Activated CD4-positive, alpha-beta T cell treated with anti-CD3 and anti-CD28 coated beads, Interleukin-10, Interleukin-2, amounts not matched to agents 100 ng/mL and 50 ng/mL, durations not matched to agents 16 hours and 8 hours (primary cell): ENCODE results near the gene KCTD5.
"Not testable (repeated sequence)": the region's sequence is repeated elsewhere in the genome, so short reads cannot be mapped to it uniquely, and the experiment has no call there.

Experiments used
- DNase-seq: peaks from one replicate; pipeline ENCODE4 v3.0.0-alpha.2; 2020

Gene KCTD5

DNA sequence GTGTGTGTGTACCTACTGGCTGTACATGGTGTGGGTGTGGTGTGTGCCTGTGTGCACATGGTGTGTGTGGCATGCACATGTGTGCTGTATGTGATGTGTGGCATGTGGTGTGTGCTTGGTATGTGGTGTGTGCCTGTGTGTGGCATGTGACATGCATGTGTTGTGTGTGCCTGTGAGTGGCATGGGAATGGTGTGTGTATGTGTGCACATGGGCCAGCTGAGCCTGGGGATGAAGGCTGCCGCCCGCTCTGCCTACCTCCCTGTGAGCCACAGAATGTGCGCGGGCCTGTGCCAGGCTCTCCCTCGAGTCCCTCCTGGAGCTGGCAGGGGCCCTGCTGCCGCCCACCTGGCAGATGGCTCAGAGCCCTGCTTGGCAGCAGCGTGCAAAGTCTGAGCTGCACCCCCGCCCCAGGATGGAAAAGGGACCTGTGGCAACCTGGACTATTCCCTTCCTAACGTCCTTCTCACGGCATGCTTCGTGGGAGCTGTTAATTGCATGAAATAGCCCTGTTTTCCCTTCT lies 28.4 kb downstream of the KCTD5 start:
- DNase-seq: no peak

DNA sequence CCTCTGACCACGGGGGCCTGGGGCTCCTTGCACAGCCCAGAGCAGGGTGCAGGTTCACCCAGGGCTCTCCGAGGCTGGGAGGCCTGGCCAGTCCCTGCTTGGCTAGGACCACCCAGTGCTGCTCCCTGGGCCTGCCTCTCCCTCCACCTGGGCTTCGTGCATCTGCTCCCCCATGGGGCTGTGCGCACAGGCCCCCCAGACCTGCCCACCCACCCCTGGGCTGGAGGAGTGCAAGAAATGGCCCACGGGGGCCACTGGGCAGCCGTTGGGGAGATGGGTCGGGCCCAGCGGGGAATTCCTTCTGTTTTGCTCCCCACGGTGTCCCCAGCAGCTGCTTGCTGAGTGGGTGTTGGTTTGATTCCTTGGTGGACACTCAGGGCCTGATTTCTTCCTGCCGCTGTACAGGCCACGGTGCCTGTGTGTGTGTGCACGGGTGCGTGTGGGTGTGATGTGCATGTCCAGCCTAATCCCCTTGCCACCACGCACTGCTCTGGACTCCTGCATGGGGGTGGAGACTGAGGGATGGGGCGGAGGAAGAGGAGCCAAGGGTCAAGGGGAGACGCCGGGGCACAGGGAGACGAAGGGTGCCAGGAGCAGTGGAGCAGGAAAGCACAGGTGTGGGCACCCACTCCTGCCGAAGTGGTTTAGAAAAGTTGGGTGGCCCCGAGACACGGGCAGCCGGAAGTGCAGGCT lies 29.2 kb downstream of the KCTD5 start:
- no peak for DNase-seq

DNA sequence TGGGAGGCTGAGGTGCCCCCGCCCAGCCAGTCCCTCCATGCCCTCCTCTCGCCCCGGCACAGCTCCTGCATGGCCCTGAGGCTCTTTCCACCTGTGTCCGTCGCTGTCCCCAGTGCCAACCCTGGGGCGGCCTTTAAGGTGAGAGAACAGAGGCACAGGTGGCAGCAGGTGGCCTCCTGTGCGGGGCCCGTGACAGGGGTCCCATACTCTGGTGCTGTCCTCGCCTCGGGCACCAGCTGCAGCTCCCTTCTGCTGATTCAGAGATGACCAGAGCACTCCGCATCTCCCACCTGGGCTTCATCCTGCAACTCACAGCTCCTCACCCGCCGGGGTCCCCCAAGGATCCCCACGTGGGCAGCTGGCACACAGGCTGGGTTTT lies 29.7 kb downstream of the KCTD5 start:
- DNase-seq: no peak

DNA sequence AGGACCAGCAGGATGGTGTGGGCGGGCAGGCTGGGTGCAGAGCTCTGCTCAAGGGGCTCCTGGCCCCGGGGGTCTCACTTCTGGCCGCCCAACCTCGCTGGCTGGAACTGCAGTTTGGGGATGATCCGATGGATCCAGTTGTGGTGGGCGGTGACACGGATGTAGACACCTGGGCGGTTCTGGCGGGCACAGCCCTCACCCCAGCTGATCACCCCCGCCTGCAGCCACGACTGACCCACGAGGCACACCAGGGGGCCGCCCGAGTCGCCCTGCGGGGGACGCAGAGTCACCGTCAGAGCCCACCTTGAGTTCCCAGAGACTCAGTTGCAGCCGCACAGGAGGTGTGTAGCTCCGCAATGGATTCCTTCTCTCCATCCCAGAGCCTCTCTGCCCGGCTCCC lies 30.2 kb downstream of the KCTD5 start:
- no peak for DNase-seq

DNA sequence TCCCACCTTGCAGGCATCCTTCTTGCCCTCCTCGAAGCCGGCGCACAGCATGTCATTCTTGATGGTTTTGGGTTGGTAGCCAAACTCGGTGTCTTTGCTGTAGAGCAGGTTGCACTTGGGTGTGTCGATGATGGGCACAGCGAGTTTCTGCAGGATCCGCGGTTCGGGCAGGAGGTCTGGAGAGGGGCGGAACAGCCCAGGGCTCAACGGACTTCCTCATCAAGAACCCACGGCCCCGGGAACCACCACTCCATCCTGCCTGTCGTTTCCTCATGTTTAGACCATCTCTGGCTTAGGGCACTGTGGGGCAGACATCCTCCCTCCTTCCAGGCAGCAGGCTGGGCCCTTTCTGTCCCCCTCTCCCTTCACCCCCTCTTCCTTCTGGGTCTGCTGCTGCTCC lies 31.2 kb downstream of the KCTD5 start:
- DNase-seq: no peak

DNA sequence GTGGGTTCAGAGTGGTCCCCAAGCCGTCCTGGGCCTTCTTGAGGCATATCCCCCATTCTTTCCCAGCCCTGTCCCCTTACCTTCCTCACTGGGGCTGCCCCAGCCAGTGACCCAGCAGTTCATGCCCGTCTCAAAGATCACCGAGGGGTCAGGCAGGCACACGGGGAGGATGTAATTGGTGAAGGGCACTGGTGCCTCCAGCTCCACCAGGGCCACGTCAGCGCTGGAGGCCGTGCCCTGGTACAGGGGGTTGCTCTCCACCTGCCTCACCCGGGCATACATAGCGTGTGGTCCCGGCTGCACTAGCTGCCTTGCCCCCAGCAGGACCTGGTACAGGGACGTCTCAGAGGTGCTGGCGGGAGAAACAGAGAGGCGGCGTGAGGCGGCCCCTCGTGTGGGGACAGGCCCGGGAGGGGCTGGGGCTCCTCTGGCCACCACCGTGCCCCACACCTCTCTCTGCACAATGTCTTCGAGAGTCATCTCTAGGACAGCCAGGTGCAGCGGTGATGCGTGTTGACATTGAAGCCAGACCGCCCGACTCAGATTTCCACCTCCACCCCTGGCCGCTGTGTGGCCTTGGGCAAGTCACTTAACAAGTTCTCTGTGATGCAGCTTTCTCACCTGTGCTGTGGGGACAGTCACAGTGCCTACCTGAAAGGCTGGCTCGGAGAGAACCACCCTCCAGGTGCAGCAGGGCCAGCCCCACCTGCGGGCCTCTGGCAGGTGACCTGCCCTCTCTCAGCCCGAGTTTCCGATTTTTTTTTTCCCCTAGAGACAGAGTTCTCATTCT lies 31.9 kb downstream of the KCTD5 start:
- DNase-seq: no peak

DNA sequence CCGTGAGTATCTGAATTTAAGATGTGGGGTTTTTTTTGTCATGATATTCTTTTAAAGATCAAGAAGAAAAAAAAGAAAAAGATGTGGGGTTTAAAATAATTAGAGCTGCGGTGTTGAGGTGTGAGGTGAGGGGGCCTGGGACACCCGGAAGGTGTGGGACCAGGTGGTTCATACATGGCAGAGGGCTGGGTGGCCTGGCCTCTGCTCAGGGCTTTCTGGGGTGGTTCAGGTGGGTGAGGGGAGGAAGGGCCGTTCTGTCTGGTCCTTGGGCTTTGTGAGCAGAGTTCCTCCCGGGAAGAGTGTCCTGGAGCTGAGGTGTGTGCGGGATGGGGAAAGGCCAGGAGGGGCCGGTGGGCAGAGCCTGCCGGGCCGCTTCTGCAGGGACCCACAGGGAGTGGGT lies 32.7 kb downstream of the KCTD5 start:
- DNase-seq: no peak

DNA sequence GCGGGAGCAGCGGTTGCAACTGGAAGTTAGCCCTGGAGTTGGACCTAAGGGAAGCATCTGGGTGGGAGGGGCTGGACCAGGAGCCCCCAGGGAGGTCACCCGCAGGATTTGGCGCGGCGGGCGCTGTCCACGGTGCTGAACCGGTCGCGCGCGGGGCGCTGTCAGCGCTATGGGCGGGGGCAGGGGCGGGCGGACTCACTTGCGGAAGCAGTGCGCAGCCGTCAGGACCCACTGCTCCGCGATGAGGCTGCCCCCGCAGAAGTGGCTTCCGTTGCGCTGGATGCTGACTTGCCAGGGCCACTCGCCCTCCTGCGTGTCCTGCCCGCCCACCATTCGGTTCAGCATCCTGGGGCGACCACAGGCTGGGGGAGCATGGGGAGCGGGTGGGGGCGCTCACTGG lies 33.2 kb downstream of the KCTD5 start:
- DNase-seq: peak; percentile 66

DNA sequence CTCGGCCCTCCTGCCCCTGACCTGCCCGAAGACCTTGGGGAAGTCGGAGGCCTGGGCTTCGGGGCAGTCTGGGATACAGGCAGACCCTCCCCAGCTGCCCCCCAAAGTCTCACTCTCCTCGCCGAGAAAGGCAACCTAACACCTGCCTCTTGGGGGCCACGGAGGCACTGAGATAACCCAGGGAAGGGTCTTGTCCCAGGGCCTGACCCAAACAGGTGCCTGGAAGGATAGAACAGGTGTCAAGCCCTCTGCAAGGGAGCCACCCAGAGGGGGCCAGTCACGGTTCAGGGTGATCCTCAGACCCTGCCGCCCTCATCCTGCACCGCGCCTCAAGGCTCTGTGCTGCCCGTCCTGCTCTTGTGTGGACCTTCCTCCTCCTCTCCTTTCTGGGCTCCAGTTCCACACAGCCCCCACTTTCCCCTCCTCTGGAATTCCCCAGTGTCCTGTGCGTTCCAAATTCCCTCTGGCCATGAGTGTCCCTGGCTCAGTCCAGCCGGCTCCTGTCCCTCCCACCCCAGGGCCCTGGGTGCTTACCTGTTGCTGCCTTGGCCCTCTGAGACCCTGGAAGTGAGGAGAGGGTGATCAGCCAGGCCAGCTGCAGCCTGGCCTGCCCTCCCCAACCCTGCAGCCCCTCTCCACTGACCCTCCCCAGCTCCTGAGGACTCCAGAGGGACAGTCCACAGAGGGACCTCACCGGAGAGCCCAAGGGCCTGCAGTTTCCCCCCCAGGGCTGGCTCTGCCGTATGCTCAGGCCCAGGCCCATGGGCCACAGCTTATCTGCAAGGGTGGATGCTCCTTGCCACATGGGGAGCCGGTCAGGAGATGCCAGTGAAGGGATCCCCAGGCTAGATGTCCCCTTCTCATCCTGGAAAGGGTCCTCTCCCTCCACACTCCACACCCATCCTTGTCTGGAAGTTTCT lies 33.9 kb downstream of the KCTD5 start:
- no peak for DNase-seq

DNA sequence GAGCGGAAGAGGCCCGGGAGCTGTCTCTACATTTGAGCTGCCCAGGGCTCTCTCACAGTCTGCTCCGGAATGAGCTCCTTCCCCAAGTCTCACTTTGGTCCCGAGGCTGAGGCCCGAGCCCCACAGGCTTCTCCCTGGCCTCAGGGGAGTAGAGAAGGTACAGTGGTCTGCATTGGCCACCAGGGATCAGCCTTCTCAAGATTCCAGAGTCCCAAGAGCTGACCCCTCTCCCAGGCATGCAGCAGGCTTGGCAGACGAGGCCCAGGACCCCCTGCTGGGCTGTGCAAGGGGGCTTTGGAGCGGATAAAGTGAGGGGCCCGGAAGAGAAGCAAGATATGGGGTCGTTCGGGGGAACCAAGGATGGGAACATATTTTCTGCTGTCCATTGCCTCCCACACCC lies 34.6 kb downstream of the KCTD5 start:
- no peak for DNase-seq

DNA sequence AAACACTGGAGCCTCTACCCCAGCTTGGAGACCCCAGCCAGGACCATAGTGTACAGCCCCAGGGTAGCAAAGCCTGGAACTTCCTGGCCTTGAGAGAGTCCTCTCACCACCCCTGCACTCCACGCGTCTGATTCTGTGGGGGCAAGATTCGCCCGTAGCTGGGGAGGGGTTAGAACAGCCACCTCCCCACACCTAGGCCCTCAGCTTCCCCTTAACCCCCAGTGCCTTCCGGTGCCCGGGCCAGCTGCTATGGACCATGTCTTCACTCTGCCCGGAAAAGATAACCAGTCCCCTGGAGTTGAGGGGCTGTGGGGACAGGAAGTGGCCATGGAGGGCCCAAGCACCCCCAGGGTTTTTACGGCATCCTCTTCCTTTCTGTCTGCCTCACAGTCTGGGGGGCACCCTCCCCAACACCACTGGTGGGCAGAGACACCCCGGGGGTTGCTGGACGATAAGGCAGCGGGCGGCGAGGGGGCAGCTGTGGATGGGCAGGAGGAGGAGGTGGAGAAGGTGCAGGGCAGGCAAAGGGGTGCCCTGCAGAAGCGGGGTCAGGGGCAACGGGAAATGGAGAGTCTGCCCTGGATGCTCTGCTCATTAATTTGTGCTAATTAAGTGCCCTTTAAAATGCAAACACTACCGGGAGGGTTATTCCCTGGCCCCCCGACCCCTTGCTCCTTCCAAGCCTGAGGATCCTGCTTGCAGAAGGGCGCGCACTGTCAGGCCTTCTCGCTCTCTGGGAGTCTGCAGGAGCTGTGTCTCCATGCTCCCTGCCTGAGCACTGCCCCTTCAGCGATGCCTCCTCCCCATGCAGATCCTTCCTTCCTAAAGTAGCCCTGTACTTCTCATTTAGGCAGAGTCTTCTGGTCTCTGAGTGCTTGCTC lies 35.3 kb downstream of the KCTD5 start:
- no peak for DNase-seq

DNA sequence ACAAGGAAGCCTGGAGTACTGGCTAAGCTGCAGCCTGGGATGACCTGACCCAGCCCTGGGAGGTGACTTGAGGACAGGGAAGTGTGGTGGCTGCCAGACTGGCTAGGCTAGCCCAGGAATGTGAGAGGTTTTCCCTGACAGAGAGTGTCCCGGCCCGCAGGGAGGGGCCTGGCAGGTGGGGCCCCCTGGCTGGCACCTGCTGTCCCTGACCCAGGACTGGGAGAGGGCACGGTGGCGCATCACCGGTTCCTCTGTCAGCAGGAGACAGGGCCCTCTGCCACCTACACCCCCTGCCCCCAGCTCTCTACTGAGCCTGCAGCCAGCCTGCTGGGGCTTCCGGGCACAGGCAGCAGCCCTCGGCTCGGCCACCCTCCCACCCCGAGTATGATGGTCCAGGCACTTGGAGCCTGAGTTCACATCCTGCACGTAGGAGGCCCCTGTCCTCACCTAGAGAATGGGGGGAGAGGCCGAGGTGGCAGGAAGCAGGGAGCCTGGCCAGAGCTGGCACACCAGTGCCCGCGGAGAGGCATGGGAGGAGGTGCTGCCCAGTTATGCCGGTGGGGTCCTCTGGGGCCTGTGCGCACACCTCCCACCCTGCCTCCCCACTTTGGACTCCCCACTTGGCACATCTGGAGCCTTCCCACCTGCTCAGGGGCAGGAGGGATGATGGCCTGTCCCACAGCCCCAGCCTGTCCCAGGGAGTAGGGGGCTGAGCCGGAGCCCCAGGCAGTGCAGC lies 37.2 kb downstream of the KCTD5 start:
- DNase-seq: no peak

DNA sequence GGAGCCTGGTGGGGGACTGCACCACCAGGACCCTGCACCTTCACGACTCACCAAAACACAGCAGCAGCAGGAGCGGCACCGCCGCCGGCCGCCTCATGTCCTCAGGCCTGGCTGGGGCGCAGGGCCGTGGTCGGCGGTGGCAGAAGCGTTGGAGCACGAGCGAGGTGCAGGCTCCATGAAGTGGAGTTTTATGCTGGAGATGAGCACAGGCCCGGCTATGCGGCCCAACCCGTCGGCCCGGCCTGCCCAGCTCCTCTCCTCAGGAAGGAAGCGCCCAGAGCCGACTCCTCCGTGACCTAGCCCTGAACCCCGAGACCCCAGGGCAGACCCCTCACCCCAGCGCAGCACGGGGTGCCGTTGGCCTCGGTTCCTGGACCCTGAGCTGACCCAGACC lies 37.7 kb downstream of the KCTD5 start, which contains the start of gene PRSS27:
Gene PRSS27 (minus strand): TSS at position 161 of the 394 bp plus-strand sequence. CDS start 64 bp downstream, at position 97.
- DNase-seq: no peak

DNA sequence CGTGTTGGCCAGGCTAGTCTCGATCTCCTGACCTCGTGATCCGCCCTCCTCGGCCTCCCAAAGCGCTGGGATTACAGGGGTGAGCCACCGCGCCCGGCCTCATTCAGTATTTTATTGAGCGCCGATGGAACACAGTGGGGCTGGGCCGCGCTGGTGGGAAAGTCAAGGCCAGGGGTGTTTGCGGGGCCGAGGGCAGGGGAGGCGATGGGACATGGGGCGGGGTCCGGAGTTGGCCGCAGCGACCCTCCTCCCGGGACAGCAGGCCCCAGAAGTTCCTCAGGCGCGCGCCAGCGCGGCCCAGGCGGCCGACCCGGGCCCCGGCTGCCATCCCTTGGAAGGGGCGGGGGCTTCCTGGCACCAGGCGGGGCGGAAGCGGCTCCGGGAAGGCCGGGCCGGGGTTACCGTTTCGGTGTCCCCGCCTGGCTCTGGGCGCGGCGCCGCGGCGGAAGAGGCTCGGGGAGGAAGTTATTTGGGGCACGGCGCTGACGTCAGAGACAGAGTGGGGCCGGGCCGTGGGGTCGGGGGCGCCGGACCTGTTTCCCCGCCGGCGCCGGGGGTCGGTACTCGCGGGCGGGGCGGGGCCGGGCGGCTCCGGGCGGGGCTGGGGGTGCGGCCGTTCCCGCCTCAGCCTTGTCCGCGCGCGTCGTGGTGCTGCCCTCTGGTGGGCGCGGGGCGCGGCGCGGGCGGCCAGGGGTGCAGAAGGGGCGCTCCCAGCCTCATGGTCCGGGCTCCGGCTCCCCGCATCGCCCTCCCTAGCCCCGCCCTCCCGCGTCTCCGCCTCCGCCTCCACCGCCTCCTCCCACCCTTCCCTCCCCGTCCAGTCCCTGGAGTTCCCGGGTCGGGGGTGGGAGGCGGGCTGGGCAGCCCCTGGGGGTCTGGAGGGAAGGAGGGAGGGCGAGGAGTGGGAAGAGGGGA lies 38.7 kb downstream of the KCTD5 start:
- peak; percentile 94 for DNase-seq

DNA sequence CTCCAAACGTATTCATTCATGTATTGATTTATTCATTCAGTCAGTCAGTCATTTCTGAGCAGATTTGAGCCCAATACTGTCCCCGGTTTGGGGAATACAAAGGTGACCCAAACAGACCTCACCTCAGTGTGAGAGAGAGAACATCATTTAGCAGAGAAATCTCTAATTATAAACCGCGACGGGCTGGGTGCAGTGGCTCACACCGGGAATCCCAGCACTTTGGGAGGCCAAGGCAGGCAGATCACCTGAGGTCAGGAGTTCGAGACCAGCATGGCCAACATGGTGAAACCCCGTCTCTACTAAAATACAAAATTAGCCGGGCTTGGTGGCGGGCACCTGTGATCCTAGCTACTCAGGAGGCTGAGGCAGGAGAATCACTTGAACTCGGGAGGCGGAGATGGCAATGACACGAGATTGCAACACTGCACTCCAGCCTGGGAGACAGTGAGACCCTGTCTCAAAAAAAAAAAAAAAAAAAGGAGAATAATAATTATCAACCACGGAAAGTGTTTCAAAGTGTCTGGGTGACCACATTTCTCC lies 39.4 kb downstream of the KCTD5 start:
- not testable (repeated sequence) for DNase-seq

DNA sequence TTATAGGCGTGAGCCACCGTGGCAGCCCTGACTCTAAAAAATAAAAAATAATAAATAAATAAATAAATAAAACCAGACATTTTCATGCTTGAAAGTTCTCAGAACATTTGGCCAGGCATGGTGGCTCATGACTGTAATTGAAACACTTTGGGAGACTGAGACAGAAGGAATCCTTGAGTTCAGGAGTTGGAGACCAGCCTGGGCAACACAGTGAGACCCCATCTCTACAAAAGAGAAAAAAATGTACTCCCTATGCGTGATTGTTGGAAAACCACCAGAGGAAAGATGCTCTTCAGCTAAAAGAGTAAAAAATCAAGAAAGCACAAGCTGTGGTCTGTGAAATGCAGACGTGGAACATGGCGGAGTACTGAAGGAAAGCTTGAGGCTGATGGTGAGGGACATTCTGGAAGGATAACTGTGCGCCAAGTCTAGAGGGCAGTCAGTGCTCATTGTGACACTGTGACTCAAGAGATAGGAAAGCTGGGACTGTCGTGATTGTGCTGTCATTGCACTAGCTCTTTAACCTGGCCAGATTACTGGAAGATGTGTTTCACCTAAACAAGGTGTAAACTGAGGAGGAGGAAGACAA lies 41.9 kb downstream of the KCTD5 start:
- no peak for DNase-seq

DNA sequence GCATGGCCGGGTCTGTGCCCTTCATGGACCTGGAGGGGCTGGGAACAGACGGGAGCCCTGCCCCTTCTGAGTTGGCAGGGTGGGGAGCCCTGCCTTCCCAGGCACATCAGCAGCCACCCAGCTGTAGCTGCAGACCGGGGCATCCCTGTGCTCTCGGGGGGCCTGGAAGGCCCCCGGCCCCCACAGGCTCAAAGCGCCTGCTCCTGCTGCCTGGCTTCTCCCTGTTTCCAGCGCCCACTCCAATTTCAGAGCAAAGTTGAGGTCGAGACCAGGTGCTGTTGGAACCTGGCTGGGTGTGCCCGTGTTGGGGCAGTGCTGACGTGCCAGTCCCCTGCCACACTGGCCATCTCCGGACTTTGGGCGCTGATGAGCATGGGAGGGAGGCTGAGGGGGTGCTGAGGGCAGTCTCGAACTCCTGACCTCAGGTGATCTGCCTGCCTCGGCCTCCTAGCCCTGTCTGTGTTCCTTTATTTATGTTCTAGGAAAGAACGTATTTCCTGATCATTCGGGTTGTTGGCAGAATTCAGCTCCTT lies 42.6 kb downstream of the KCTD5 start:
- no peak for DNase-seq

DNA sequence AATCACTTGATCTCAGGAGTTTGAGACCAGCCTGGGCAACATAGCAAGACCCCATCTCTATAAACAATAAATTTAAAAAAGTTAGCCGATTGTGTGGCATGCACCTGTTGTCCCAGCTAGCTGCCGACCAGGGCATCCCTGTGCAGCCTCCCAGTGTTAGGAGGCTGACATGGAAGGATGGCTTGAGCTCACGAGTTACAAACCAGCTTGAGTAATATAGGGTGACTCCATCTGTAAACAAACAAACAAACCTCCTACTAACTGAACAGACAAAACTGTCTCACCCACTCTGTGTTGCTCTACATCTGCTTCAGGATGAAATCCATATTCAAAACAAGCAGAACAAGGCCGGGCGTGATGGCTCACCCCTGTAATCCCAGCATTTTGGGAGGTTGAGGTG lies 44.6 kb downstream of the KCTD5 start:
- no peak for DNase-seq

DNA sequence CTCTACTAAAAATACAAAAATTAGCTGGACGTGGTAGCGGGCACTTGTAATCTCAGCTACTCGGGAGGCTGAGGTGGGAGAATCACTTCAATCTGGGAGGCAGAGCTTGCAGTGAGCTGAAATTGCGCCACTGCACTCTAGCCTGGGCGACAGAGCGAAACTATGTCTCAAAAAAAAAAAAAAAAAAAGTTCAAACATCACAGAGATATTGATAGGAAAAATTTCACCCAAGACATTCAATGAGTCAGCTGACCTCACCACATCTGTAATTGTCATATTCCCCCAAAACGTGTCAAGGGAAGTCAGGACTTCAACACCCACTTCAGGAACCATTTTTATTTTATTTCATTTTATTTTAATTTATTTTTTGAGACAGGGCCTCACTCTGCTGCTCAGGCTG lies 45.7 kb downstream of the KCTD5 start:
- no peak for DNase-seq
